ENCODE data around the gene C2CD2. TPM values are rescaled to one million over a fixed set of nuclear protein-coding genes. Genes with fewer than 3 reads are reported as not detected.

The C2CD2 gene
- total and polyA plus RNA-seq, 8 donors = 18.3 to 24.1 (median 19.6) TPM

DNA sequence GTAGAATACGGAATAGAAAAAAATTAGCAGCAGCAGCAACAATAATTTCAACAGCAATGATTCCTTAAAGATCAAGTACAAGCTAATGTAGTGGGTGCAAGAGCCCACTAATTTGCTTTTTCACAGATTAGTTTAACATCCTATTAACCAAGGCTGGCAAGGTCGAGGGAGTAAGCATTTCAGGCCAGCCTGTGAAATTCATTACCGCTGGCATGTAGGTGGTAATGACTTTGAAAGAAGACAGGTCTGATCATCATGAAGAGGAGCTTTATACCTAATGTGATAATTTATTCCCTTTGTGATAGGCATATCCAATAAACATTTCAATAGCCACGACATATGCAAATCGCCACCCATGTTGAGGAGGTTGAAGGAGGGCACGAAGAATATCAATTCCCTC, 63.5 kb downstream of the C2CD2 start:
- no peak for ATAC-seq
- Histone ChIP-seq H3K36me3 (peaks cover 0 to 13% of the 10 kb centered on the region in 2 donors), H3K9me3 (no peaks in the 10 kb centered on the region), H3K27me3 (no peaks in the 10 kb centered on the region), H3K4me1 (no peaks in the 10 kb centered on the region), H3K27ac (no peak overlapping the region), H3K4me3 (no peak overlapping the region)
- intact Hi-C loops (cut with DNase I) = no loop called here
- TF ChIP-seq, protein P1, sequence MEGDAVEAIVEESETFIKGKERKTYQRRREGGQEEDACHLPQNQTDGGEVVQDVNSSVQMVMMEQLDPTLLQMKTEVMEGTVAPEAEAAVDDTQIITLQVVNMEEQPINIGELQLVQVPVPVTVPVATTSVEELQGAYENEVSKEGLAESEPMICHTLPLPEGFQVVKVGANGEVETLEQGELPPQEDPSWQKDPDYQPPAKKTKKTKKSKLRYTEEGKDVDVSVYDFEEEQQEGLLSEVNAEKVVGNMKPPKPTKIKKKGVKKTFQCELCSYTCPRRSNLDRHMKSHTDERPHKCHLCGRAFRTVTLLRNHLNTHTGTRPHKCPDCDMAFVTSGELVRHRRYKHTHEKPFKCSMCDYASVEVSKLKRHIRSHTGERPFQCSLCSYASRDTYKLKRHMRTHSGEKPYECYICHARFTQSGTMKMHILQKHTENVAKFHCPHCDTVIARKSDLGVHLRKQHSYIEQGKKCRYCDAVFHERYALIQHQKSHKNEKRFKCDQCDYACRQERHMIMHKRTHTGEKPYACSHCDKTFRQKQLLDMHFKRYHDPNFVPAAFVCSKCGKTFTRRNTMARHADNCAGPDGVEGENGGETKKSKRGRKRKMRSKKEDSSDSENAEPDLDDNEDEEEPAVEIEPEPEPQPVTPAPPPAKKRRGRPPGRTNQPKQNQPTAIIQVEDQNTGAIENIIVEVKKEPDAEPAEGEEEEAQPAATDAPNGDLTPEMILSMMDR (IDR thresholded peaks at IDR 0.05) = no peak
- DNase-seq = no peak

DNA sequence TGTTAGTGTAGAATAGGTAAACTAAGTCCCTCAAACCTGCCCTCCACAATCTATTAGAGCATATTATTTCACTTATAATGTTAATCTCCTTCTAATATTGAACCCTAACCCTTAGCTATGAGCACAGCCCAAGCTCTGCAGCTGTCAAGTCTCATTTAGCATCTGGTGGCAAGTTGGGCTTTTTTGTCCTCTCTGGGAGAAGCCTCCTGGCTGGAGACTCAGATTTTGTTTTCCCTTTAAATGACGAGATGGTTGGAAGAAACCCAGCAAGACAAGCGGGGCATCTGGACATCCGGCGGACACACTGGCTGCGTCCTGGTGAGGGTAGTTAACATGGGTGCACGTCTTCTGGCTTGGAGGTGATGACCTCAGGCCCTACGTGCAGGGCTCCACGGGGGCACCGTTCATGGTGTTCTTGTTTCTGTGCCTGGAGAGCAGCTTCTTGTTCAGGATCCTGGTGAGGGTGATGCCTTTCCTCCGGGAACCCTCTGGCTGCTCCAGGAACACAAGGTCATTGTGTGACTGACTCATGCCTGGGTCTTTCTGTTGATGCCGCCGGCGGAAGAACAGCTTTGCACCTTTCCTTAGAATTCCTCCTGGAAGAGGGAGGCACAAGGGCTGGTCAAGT, 65.0 kb downstream of the C2CD2 start:
- no peaks in the 10 kb centered on the region for H3K9me3 ChIP-seq
- intact Hi-C loops (cut with DNase I) = no loop called here
- no peaks in the 10 kb centered on the region for H3K4me1 ChIP-seq
- no peak overlapping the region for H3K27ac ChIP-seq
- no peak for DNase-seq
- no peak overlapping the region for H3K4me3 ChIP-seq
- TF ChIP-seq, protein P1 (IDR thresholded peaks at IDR 0.05) = no peak
- peaks cover 0 to 6% of the 10 kb centered on the region in 2 donors for H3K36me3 ChIP-seq
- ATAC-seq = no peak
- H3K27me3 ChIP-seq = no peaks in the 10 kb centered on the region

- DNase-seq = no peak
- H3K27ac ChIP-seq = no peak overlapping the region
- peaks cover 0 to 4% of the 10 kb centered on the region in 2 donors for H3K36me3 ChIP-seq
- no peaks in the 10 kb centered on the region for H3K9me3 ChIP-seq
- H3K4me3 ChIP-seq = no peak overlapping the region
- intact Hi-C loops (cut with DNase I) = no loop called here
- TF ChIP-seq, protein P1 (IDR thresholded peaks at IDR 0.05) = no peak
- no peaks in the 10 kb centered on the region for H3K4me1 ChIP-seq
- H3K27me3 ChIP-seq = no peaks in the 10 kb centered on the region
- no peak for ATAC-seq
Observed at GRCh38 chr21:41887667-41888066, 66.2 kb downstream of the C2CD2 start.

GRCh38 chr21:41886328-41886727, 67.5 kb downstream of the C2CD2 start:
- Histone ChIP-seq H3K27me3 (no peaks in the 10 kb centered on the region), H3K4me1 (no peaks in the 10 kb centered on the region), H3K36me3 (no peaks in the 10 kb centered on the region), H3K4me3 (no peak overlapping the region), H3K27ac (no peak overlapping the region), H3K9me3 (no peaks in the 10 kb centered on the region)
- DNase-seq (no peak), ATAC-seq (no peak)
- TF ChIP-seq, protein P1 (IDR thresholded peaks at IDR 0.05) = no peak
- intact Hi-C loops (cut with DNase I) = no loop called here

DNA sequence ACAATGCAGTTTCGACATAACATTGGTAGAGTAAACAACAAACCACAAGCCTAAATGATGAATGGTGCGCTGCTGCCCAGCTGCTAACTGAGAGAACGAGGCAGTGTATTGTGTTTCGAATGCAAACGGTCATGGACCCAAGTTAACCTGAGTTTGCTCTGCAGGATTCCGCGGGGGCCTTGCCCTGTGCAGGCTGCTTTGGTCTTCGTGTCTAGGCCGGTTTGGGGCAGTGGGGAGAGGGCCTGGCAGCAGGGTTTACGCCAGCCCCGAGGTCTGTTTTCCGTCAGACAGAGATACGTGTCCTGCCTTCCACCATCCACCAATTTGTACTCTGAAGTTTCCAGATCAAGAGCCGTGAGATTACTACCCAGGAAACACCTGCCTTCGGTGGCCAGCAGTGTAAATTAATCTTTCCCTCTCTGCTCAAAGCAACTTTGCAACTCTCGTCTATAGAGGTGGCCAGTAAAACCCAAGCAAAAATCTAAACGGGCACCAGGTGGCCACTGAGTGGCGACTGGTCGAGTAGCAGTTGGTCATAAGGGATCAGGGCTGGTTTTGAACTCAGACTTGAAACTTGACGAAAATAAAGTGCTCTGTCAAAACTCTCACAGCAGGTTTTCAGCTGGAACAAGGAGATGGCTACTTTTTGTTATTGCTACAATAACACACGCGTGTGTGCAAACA, 68.3 kb downstream of the C2CD2 start:
- intact Hi-C loops (cut with DNase I) = no loop called here
- H3K4me1 ChIP-seq = no peaks in the 10 kb centered on the region
- H3K9me3 ChIP-seq = no peaks in the 10 kb centered on the region
- ATAC-seq (no peak), DNase-seq (no peak)
- no peaks in the 10 kb centered on the region for H3K27me3 ChIP-seq
- H3K27ac ChIP-seq = no peak overlapping the region
- H3K4me3 ChIP-seq = no peak overlapping the region
- no peaks in the 10 kb centered on the region for H3K36me3 ChIP-seq
- TF ChIP-seq, protein P1 (IDR thresholded peaks at IDR 0.05) = no peak
